Measurements from ENCODE around the gene KCNIP4. TPM values are rescaled to one million over a fixed set of nuclear protein-coding genes. Genes with fewer than 3 reads are reported as not detected.

Gene KCNIP4
- total and polyA plus RNA-seq, 10 of the 15 experiments (the other 5 are each of a cell fraction or from before 2014, with no cell fraction given) = 0.03 to 0.23 (median 0.13) TPM; not detected in 7

GRCh38 chr4:20857081-20857480, 1091.5 kb downstream of the KCNIP4 start (continued):
- TF ChIP-seq, protein P1, sequence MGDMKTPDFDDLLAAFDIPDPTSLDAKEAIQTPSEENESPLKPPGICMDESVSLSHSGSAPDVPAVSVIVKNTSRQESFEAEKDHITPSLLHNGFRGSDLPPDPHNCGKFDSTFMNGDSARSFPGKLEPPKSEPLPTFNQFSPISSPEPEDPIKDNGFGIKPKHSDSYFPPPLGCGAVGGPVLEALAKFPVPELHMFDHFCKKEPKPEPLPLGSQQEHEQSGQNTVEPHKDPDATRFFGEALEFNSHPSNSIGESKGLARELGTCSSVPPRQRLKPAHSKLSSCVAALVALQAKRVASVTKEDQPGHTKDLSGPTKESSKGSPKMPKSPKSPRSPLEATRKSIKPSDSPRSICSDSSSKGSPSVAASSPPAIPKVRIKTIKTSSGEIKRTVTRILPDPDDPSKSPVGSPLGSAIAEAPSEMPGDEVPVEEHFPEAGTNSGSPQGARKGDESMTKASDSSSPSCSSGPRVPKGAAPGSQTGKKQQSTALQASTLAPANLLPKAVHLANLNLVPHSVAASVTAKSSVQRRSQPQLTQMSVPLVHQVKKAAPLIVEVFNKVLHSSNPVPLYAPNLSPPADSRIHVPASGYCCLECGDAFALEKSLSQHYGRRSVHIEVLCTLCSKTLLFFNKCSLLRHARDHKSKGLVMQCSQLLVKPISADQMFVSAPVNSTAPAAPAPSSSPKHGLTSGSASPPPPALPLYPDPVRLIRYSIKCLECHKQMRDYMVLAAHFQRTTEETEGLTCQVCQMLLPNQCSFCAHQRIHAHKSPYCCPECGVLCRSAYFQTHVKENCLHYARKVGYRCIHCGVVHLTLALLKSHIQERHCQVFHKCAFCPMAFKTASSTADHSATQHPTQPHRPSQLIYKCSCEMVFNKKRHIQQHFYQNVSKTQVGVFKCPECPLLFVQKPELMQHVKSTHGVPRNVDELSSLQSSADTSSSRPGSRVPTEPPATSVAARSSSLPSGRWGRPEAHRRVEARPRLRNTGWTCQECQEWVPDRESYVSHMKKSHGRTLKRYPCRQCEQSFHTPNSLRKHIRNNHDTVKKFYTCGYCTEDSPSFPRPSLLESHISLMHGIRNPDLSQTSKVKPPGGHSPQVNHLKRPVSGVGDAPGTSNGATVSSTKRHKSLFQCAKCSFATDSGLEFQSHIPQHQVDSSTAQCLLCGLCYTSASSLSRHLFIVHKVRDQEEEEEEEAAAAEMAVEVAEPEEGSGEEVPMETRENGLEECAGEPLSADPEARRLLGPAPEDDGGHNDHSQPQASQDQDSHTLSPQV (IDR thresholded peaks at IDR 0.05) = no peak
- TF ChIP-seq HDAC2 (IDR thresholded peaks at IDR 0.05) = no peak

GRCh38 chr4:20847124-20847747, 1101.3 kb downstream of the KCNIP4 start:
- Histone ChIP-seq H3K4me3 (no peak overlapping the region), H3K27me3 (replicated peaks in 1 of 2; ENCODE audit: control insufficient read depth in 2 of 2, insufficient read depth in 2 of 2, low read length in 1 of 2) (no peaks in the 10 kb centered on the region), H3K9me3 (replicated peaks; ENCODE audit: control insufficient read depth, insufficient read depth, low read length) (no peaks in the 10 kb centered on the region), H4K20me1 (ENCODE audit: control insufficient read depth, insufficient read depth) (no peaks in the 10 kb centered on the region), H3K79me2 (ENCODE audit: control insufficient read depth, insufficient read depth, low read length) (no peaks in the 10 kb centered on the region), H3K9ac (ENCODE audit: control insufficient read depth, insufficient read depth, low read length) (no peak overlapping the region), H3K27ac (ENCODE audit: control insufficient read depth, insufficient read depth) (no peak overlapping the region), H2AFZ (ENCODE audit: control insufficient read depth, low read depth, low read length) (no peak overlapping the region), H3K4me2 (ENCODE audit: control insufficient read depth, insufficient read depth) (no peak overlapping the region), H3K4me1 (ENCODE audit: control insufficient read depth, insufficient read depth, low read length) (no peaks in the 10 kb centered on the region), H3K36me3 (ENCODE audit: control insufficient read depth in 2 of 2, insufficient read depth in 2 of 2, low read length in 1 of 2) (no peaks in the 10 kb centered on the region)
- ChIA-PET POLR2A (no interaction called here), RAD21 (ENCODE audit: unreplicated experiment) (no interaction called here), CTCF (no interaction called here), SMC1A (ENCODE audit: uncharacterized antibody, unreplicated experiment) (interaction anchor here (1.1 kb wide), 1 partner anchor 21 kb away, joined by 4 read pairs; no protein-coding TSS in a partner anchor)
- TF ChIP-seq TCF3 (IDR thresholded peaks at IDR 0.05; ENCODE audit: borderline replicate concordance, insufficient read depth, low read depth, low read length) (no peak), ELK1 (IDR thresholded peaks at IDR 0.05; ENCODE audit: low read depth, low read length) (no peak), NFXL1 (IDR thresholded peaks at IDR 0.05; ENCODE audit: borderline replicate concordance) (no peak), GABPA (IDR thresholded peaks at IDR 0.05; ENCODE audit: low read depth) (no peak), PAX5 (IDR thresholded peaks at IDR 0.05; ENCODE audit: borderline replicate concordance, low read depth, low read length) (no peak), CREB1 (IDR thresholded peaks at IDR 0.05; ENCODE audit: low read depth) (no peak), IKZF2 (IDR thresholded peaks at IDR 0.05) (no peak), FOXM1 (IDR thresholded peaks at IDR 0.05; ENCODE audit: low read depth, low read length) (no peak), HSF1 (IDR thresholded peaks at IDR 0.05; ENCODE audit: low read depth, low read length) (no peak)
- TF ChIP-seq, protein P2, sequence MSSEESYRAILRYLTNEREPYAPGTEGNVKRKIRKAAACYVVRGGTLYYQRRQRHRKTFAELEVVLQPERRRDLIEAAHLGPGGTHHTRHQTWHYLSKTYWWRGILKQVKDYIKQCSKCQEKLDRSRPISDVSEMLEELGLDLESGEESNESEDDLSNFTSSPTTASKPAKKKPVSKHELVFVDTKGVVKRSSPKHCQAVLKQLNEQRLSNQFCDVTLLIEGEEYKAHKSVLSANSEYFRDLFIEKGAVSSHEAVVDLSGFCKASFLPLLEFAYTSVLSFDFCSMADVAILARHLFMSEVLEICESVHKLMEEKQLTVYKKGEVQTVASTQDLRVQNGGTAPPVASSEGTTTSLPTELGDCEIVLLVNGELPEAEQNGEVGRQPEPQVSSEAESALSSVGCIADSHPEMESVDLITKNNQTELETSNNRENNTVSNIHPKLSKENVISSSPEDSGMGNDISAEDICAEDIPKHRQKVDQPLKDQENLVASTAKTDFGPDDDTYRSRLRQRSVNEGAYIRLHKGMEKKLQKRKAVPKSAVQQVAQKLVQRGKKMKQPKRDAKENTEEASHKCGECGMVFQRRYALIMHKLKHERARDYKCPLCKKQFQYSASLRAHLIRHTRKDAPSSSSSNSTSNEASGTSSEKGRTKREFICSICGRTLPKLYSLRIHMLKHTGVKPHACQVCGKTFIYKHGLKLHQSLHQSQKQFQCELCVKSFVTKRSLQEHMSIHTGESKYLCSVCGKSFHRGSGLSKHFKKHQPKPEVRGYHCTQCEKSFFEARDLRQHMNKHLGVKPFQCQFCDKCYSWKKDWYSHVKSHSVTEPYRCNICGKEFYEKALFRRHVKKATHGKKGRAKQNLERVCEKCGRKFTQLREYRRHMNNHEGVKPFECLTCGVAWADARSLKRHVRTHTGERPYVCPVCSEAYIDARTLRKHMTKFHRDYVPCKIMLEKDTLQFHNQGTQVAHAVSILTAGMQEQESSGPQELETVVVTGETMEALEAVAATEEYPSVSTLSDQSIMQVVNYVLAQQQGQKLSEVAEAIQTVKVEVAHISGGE (CRISPR knock-in tag; IDR thresholded peaks at IDR 0.05) = no peak
- no peak for ATAC-seq
- WGBS (ENCODE audit: insufficient coverage, insufficient replicate concordance, low lambda C conversion rate, missing lambda C conversion rate) = 0% methylated on average over 2 of the region's 2 CpGs
- in situ Hi-C loops (cut with MboI) = no loop called here
- DNase-seq (ENCODE audit: low read depth, low spot score) = no peak
- BruUV-seq (replicated peaks) = no TSS peak
- FAIRE-seq = no peak
- intact Hi-C loops (cut with micrococcal nuclease; ENCODE audit: unreplicated experiment) = no loop called here

All from GM12878 (cell line).